Measurements from ENCODE around the gene MPZL2. TPM values are rescaled to one million over a fixed set of nuclear protein-coding genes. Genes with fewer than 3 reads are reported as not detected.

The MPZL2 gene
- total RNA-seq, 4 donors from 2014 or later = 59.5 to 86.5 (median 75.0) TPM

DNA sequence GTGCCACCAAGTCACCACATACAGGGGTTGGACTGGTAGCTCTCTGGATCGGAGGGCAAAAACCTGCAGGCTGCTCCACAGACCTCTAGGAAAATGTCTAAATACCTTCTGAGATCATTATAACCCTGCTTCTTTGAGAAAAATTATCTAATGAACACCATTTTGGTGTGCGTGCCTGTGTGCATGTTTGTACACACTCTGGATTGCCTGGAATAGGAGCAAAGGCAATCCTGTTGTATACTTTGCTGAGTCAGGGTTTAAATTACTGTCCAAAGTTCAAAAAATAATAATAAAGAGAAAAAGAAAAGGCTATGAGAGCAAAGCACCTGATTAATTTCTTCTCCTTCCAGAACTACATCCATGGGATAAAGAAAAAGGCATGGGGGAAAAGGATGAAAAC is 50.3 kb downstream of the MPZL2 start:
- 39 to 72% methylated on average over 2 of the region's 2 CpGs for WGBS, 2 donors (ENCODE audit: low coverage in 1 of 2)
- no peaks in the 10 kb centered on the region for H3K9me3 ChIP-seq
- TF ChIP-seq POLR2AphosphoS5 (IDR thresholded peaks at IDR 0.05) (peak in 2 of 3 donors; percentile 7 to 8), POLR2A (IDR thresholded peaks at IDR 0.05) (no peak)
- peaks cover 15 to 47% (median 34%) of the 10 kb centered on the region in 4 donors for H3K4me1 ChIP-seq
- no peak for DNase-seq
- H3K27me3 ChIP-seq = peaks cover 5% of the 10 kb centered on the region
- no peak overlapping the region for H3K4me3 ChIP-seq
- in situ Hi-C loops (cut with MboI; ENCODE audit: low pct_ligation_motif_present in 1 of 4, low pct_unique_long_range_greater_than_20kb in 1 of 4, low sequenced_read_pairs in 3 of 4) = no loop called here
- H3K27ac ChIP-seq = peak overlapping the region; percentile 59 to 75 (median 63)
- intact Hi-C loops (cut with DNase I; ENCODE audit: low total_unique reads) = no loop called here
- H3K36me3 ChIP-seq = no peaks in the 10 kb centered on the region

DNA sequence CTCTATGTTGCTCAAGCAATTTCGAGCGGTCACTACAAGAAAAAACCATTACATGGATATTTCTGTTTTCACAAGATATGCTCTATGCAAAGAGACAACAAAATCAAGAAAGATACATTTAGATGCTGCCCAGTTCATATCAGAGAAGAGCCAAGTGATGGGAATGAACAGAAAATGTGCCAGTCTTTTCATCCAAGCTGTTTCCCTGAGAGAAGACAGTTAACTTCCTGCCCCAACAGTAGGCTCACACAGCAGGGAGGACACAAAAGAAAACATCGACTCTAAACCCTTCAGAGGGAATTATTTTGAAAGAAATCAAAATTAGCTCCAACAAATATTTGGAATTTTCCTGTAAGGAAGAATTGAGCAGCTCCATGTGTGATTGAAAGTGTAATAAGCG is 50.9 kb downstream of the MPZL2 start:
- no peaks in the 10 kb centered on the region for H3K9me3 ChIP-seq
- peak overlapping the region; percentile 59 to 75 (median 63) for H3K27ac ChIP-seq
- intact Hi-C loops (cut with DNase I; ENCODE audit: low total_unique reads) (no loop called here), in situ Hi-C loops (cut with MboI; ENCODE audit: low pct_ligation_motif_present in 1 of 4, low pct_unique_long_range_greater_than_20kb in 1 of 4, low sequenced_read_pairs in 3 of 4) (no loop called here)
- 78 to 80% methylated on average over 4 of the region's 4 CpGs for WGBS, 2 donors (ENCODE audit: low coverage in 1 of 2)
- no peaks in the 10 kb centered on the region for H3K36me3 ChIP-seq
- DNase-seq = no peak
- peaks cover 5% of the 10 kb centered on the region for H3K27me3 ChIP-seq
- no peak overlapping the region for H3K4me3 ChIP-seq
- H3K4me1 ChIP-seq = peaks cover 15 to 47% (median 34%) of the 10 kb centered on the region in 4 donors
- TF ChIP-seq, protein P1, sequence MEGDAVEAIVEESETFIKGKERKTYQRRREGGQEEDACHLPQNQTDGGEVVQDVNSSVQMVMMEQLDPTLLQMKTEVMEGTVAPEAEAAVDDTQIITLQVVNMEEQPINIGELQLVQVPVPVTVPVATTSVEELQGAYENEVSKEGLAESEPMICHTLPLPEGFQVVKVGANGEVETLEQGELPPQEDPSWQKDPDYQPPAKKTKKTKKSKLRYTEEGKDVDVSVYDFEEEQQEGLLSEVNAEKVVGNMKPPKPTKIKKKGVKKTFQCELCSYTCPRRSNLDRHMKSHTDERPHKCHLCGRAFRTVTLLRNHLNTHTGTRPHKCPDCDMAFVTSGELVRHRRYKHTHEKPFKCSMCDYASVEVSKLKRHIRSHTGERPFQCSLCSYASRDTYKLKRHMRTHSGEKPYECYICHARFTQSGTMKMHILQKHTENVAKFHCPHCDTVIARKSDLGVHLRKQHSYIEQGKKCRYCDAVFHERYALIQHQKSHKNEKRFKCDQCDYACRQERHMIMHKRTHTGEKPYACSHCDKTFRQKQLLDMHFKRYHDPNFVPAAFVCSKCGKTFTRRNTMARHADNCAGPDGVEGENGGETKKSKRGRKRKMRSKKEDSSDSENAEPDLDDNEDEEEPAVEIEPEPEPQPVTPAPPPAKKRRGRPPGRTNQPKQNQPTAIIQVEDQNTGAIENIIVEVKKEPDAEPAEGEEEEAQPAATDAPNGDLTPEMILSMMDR (IDR thresholded peaks at IDR 0.05) = no peak
- TF ChIP-seq POLR2A (IDR thresholded peaks at IDR 0.05) = no peak
- TF ChIP-seq EP300 (IDR thresholded peaks at IDR 0.05; ENCODE audit: low read depth) = no peak
- TF ChIP-seq POLR2AphosphoS5 (IDR thresholded peaks at IDR 0.05) = no peak

DNA sequence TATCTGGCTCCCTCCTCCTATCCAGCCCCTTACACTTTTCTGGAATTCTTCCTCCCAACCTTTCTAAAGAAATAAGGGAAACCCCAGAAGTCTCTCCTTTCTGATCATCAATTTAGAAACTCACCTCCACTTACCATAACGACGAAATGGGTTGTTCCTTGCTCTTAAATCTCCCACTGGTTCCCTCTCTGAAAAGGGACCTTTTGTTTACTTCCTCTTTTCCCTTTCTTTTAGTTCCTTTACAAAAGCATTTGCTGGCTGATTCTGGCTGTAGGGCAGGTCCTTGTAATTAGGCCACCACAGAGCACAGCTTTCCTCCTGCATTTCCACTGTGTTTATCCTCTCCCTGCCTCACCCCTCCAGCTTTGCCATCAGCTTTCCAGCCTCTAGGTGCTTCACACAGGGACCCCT is 51.3 kb downstream of the MPZL2 start:
- no peaks in the 10 kb centered on the region for H3K36me3 ChIP-seq
- 63 to 72% methylated on average over 2 of the region's 2 CpGs for WGBS, 2 donors (ENCODE audit: low coverage in 1 of 2)
- peaks cover 15 to 47% (median 34%) of the 10 kb centered on the region in 4 donors for H3K4me1 ChIP-seq

DNA sequence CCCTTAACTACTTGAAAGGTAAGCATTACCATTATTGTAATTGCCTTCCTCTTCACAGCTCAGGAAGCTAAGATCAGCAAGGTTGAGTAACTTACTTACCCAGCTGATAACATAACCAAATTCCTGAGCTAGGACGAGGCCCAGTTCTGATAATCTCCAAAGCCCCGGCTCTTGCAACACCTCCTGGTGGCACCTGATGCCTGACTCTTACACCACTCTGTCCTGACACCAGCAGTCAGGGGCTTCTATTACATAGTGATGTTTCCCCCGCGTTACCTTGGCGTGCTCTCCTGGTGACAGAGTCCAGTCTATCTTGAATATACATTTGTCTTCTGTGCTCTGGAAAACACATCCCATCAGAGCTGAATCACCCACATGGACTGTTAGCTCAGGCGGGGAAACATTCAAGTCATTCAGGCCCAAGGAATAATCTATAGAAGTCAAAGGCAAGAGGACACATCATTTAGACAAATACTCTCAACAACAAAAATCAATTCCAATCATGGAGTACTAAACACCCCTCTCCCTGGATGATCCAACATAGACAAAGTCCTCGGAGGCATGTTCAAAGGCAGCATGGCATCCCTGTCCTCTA is 51.9 kb downstream of the MPZL2 start:
- intact Hi-C loops (cut with DNase I; ENCODE audit: low total_unique reads) (no loop called here), in situ Hi-C loops (cut with MboI; ENCODE audit: low pct_ligation_motif_present in 1 of 4, low pct_unique_long_range_greater_than_20kb in 1 of 4, low sequenced_read_pairs in 3 of 4) (no loop called here)
- DNase-seq = no peak
- peaks cover 15 to 52% (median 34%) of the 10 kb centered on the region in 4 donors for H3K4me1 ChIP-seq
- H3K9me3 ChIP-seq = no peaks in the 10 kb centered on the region
- TF ChIP-seq, protein P1 (IDR thresholded peaks at IDR 0.05) = no peak
- no peak for TF ChIP-seq EP300 (IDR thresholded peaks at IDR 0.05; ENCODE audit: low read depth)
- no peak for TF ChIP-seq POLR2AphosphoS5 (IDR thresholded peaks at IDR 0.05)
- no peak for TF ChIP-seq POLR2A (IDR thresholded peaks at IDR 0.05)
- H3K36me3 ChIP-seq = no peaks in the 10 kb centered on the region
- no peak overlapping the region for H3K4me3 ChIP-seq
- H3K27ac ChIP-seq = peak overlapping the region; percentile 59 to 75 (median 63)
- peaks cover 5% of the 10 kb centered on the region for H3K27me3 ChIP-seq
- 76 to 86% methylated on average over 4 to 7 of the region's 7 CpGs for WGBS, 2 donors (ENCODE audit: low coverage in 1 of 2)

More for the DNA sequence above, 51.3 kb downstream of the MPZL2 start:
- intact Hi-C loops (cut with DNase I; ENCODE audit: low total_unique reads) (no loop called here), in situ Hi-C loops (cut with MboI; ENCODE audit: low pct_ligation_motif_present in 1 of 4, low pct_unique_long_range_greater_than_20kb in 1 of 4, low sequenced_read_pairs in 3 of 4) (no loop called here)
- Histone ChIP-seq H3K4me3 (no peak overlapping the region), H3K27ac (peak overlapping the region; percentile 59 to 75 (median 63)), H3K9me3 (no peaks in the 10 kb centered on the region), H3K27me3 (peaks cover 5% of the 10 kb centered on the region)
- DNase-seq = no peak
- TF ChIP-seq POLR2AphosphoS5 (IDR thresholded peaks at IDR 0.05) (no peak), POLR2A (IDR thresholded peaks at IDR 0.05) (no peak), EP300 (IDR thresholded peaks at IDR 0.05; ENCODE audit: low read depth) (no peak)
- TF ChIP-seq, protein P1 (IDR thresholded peaks at IDR 0.05) = no peak

Measured in transverse colon (tissue), 4 donors.